ENCODE measurements around the gene WNT7A. TPM values are rescaled to one million over a fixed set of nuclear protein-coding genes. Genes with fewer than 3 reads are reported as not detected.

WNT7A gene
- polyA plus RNA-seq, 1 of the 3 experiments (the other 2 are of a cell fraction), result not detected

GRCh38 chr3:13901935-13902584 lies 22.2 kb upstream of the WNT7A start:
- H3K27ac ChIP-seq (ENCODE audit: low read depth in 2 of 2, low read length in 1 of 2), result no peak overlapping the region
- ChIA-PET POLR2A (no interaction called here), CTCF (interaction anchor here (1.2 to 2.2 kb wide), 2 partner anchors 213 to 559 kb away, joined by 4 to 9 read pairs; no protein-coding TSS in a partner anchor)
- no peak for TF ChIP-seq USF2 (IDR thresholded peaks at IDR 0.05; ENCODE audit: borderline replicate concordance, low read depth, low read length)
- no peak for TF ChIP-seq NFIC (IDR thresholded peaks at IDR 0.05; ENCODE audit: borderline replicate concordance)
- TF ChIP-seq MAX (IDR thresholded peaks at IDR 0.05; ENCODE audit: low read depth), result no peak
- no peak for TF ChIP-seq CHD2 (IDR thresholded peaks at IDR 0.05; ENCODE audit: low read length, partially characterized antibody)
- no peak for TF ChIP-seq IRF3 (IDR thresholded peaks at IDR 0.05; ENCODE audit: low read depth, low read length)
- no peak for TF ChIP-seq GABPA (IDR thresholded peaks at IDR 0.05; ENCODE audit: low read depth)
- no peak for TF ChIP-seq USF1 (IDR thresholded peaks at IDR 0.05; ENCODE audit: borderline replicate concordance, low read depth)
- TF ChIP-seq EZH2phosphoT487 (IDR thresholded peaks at IDR 0.05; ENCODE audit: borderline replicate concordance, low read depth), result no peak
- TF ChIP-seq PBX3 (IDR thresholded peaks at IDR 0.05), result no peak
- TF ChIP-seq MEF2A (IDR thresholded peaks at IDR 0.05; ENCODE audit: borderline replicate concordance, low read depth), result no peak
- no peak for TF ChIP-seq FOSL2 (IDR thresholded peaks at IDR 0.05; ENCODE audit: borderline replicate concordance, low read depth)
- TF ChIP-seq ZBTB33 (IDR thresholded peaks at IDR 0.05; ENCODE audit: borderline replicate concordance, low read depth), result no peak
- TF ChIP-seq RFX5 (IDR thresholded peaks at IDR 0.05; ENCODE audit: low read length), result no peak
- H3K4me2 ChIP-seq, result no peak overlapping the region
- H3K27me3 ChIP-seq (ENCODE audit: insufficient read depth), result no peaks in the 10 kb centered on the region
- WGBS (ENCODE audit: low lambda C conversion rate), result 3% methylated on average over 1 of the region's 1 CpG
- no peaks in the 10 kb centered on the region for H4K20me1 ChIP-seq (ENCODE audit: insufficient read depth)
- H3K9ac ChIP-seq, result no peak overlapping the region
- DNase-seq, result no peak
- no peaks in the 10 kb centered on the region for H3K36me3 ChIP-seq (replicated peaks in 1 of 2; ENCODE audit: control insufficient read depth in 1 of 2, insufficient read depth in 2 of 2, low read length in 1 of 2)
- no peaks in the 10 kb centered on the region for H3F3A ChIP-seq (replicated peaks; ENCODE audit: insufficient read depth)
- no peaks in the 10 kb centered on the region for H3K79me2 ChIP-seq (ENCODE audit: insufficient read depth)
- H3K9me3 ChIP-seq, result peaks cover 15% of the 10 kb centered on the region; the same call in 1 of the 2 replicates
- H3K4me3 ChIP-seq (ENCODE audit: low read depth in 2 of 2, low read length in 1 of 2), result no peak overlapping the region
- no peak overlapping the region for H2AFZ ChIP-seq (ENCODE audit: low read depth)
- no peaks in the 10 kb centered on the region for H3K9me2 ChIP-seq
- H3K4me1 ChIP-seq (ENCODE audit: control insufficient read depth in 1 of 2, insufficient read depth in 2 of 2, low read depth in 1 of 2, low read length in 1 of 2), result no peaks in the 10 kb centered on the region

All from SK-N-SH (cell line).